Adrenal gland (tissue), 12 donors: ENCODE data around the gene RAB30. TPM values are rescaled to one million over a fixed set of nuclear protein-coding genes. Genes with fewer than 3 reads are reported as not detected.
"Not testable (repeated sequence)": the region's sequence is repeated elsewhere in the genome, so short reads cannot be mapped to it uniquely, and the experiment has no call there.

Experiments used
- DNase-seq, 7 donors: peaks; one replicate each; pipeline ENCODE4 v3.0.0-alpha.2; 2019 to 2020
- H3K27ac ChIP-seq, 5 donors: fragments of 200-600 bp; sonication (generic) in 4 of 5; 1 replicate in 3 of 5; 2 replicates in 2 of 5; pipeline versions ENCODE4 v1.5.1 to v1.8.0; 2016 to 2020; ENCODE audit warnings: mild to moderate bottlenecking in 1 of 5
- H3K27me3 ChIP-seq: fragments of 200-600 bp; 2 replicates; pipeline ENCODE4 v1.8.0; 2021
- H3K36me3 ChIP-seq, 2 donors: fragments of 200-600 bp; replicated peaks in 1 of 2; 1 replicate in 1 of 2; 2 replicates in 1 of 2; pipeline versions ENCODE4 v1.5.1 to v1.8.0; 2018 to 2022
- H3K4me1 ChIP-seq, 2 donors: fragments of 200-600 bp; replicated peaks in 1 of 2; 1 replicate in 1 of 2; 2 replicates in 1 of 2; pipeline versions ENCODE4 v1.5.1 to v1.8.0; 2018 to 2021
- H3K4me3 ChIP-seq, 4 donors: fragments of 200-600 bp; sonication (generic) in 3 of 4; one replicate each; pipeline ENCODE4 v1.5.1; 2016 to 2018
- H3K9me3 ChIP-seq, 3 donors: fragments of 200-600 bp; sonication (generic) in 1 of 3; replicated peaks in 1 of 3; 1 replicate in 2 of 3; 2 replicates in 1 of 3; pipeline versions ENCODE4 v1.5.1 to v1.8.0; 2016 to 2021
- CTCF ChIP-seq, 6 experiments: fragments of 450-650 bp in 4 of 6; fragments of 200-600 bp in 2 of 6; sonication (generic) in 1 of 6; IDR thresholded peaks; 1 replicate in 5 of 6; 2 replicates in 1 of 6; pipeline versions ENCODE4 v1.5.1 to v1.8.0; 2016 to 2021; ENCODE audit warnings: antibody characterized with exemption in 6 of 6, mild to moderate bottlenecking in 2 of 6, moderate library complexity in 1 of 6
- POLR2A ChIP-seq, 2 donors: fragments of 450-650 bp; IDR thresholded peaks; one replicate each; pipeline ENCODE4 v1.6.1; 2017; ENCODE audit warnings: antibody characterized with exemption in 2 of 2, mild to moderate bottlenecking in 2 of 2, moderate library complexity in 1 of 2
- WGBS, 4 donors: extraction: QIAGEN DNeasy Blood & Tissue Kit in 2 of 4; methylation state at CpG; one replicate each; pipeline versions ENCODE4 v1.1.5 to v1.1.7; 2013 to 2017; 5-methylcytosine and 5-hydroxymethylcytosine counted together
- intact Hi-C, 2 donors: fragments of 100-400 bp; cut with DNase I; formaldehyde crosslinking; loops; one replicate each; pipeline versions ENCODE4 v1.14.1 to v1.15.0; 2022 to 2023
- polyA plus RNA-seq, 3 donors: library from polyadenylated mRNA; stranded (reverse); fragments of 200-250 nt in 2 of 3; fragments of 350-450 nt in 1 of 3; fragmentation: Illumina TruSeq in 1 of 3; extraction: RNeasy Lipid Tissue Mini Kit (QIAGEN cat#74804) in 1 of 3; gene quantifications; one replicate each; pipeline ENCODE4 v1.2.3, GENCODE V29; 2013 to 2014
- total RNA-seq, 9 donors: library from RNA; depleted of rRNA in 4 of 9; stranded (reverse); fragments of >200 nt in 4 of 9; fragments of 120-200 nt in 1 of 9; fragmentation: NEBNext Ultra II Directional in 1 of 9; extraction: Animal tissue kit (Norgen Biotek cat#: 25700) in 1 of 9; gene quantifications; one replicate each; pipeline versions ENCODE4 v1.1.0 to v1.2.4, GENCODE V29; 2013 to 2023
- donor health status: healthy with polysubstance abuse.
- donor health status: Bipolar disorder and iron deficiency.
- donor health status: DM: yes; HTN: yes; CAD: no.
- donor health status: DM: no; HTN: no; CAD: no.
- donor health status: DM: no; HTN: no; CAD: no.
- donor health status: DM: yes; HTN: yes; CAD: no.

Gene RAB30
- total and polyA plus RNA-seq, 12 donors: 5.1 to 69.4 (median 41.7) TPM

- H3K4me3 ChIP-seq: no peak overlapping the region
- TF ChIP-seq POLR2A (IDR thresholded peaks at IDR 0.05): no peak
- no peak for TF ChIP-seq CTCF (IDR thresholded peaks at IDR 0.05)
- H3K27ac ChIP-seq: no peak overlapping the region
- DNase-seq: no peak
- H3K9me3 ChIP-seq: peaks cover 0 to 5% (median 0%) of the 10 kb centered on the region in 3 donors
- whole genome bisulfite sequencing, 4 donors: 48 to 66% (median 52%) methylated on average over 1 of the region's 1 CpG
- no peaks in the 10 kb centered on the region for H3K4me1 ChIP-seq
- intact Hi-C loops: no loop called here
- H3K36me3 ChIP-seq: no peaks in the 10 kb centered on the region
- no peaks in the 10 kb centered on the region for H3K27me3 ChIP-seq
These were observed 99.6 kb downstream of the RAB30 start for GRCh38 chr11:82972103-82972502.

GRCh38 chr11:82971519-82971946 is 100.2 kb downstream of the RAB30 start:
- intact Hi-C loops, H3K9me3 ChIP-seq: not testable (repeated sequence)

GRCh38 chr11:82970507-82971083 is 101.1 kb downstream of the RAB30 start:
- H3K27me3 ChIP-seq, DNase-seq, H3K27ac ChIP-seq, H3K9me3 ChIP-seq, H3K36me3 ChIP-seq, H3K4me1 ChIP-seq, intact Hi-C loops, H3K4me3 ChIP-seq: not testable (repeated sequence)
- WGBS, 4 donors: 88 to 96% (median 89%) methylated on average over 27 to 60 of the region's 60 CpGs

More at GRCh38 chr11:82971519-82971946, 100.2 kb downstream of the RAB30 start:
- H3K27ac ChIP-seq, H3K36me3 ChIP-seq, H3K4me1 ChIP-seq, H3K27me3 ChIP-seq, H3K4me3 ChIP-seq, DNase-seq: not testable (repeated sequence)
- WGBS, 4 donors: 78 to 93% (median 83%) methylated on average over 8 of the region's 8 CpGs

GRCh38 chr11:82969811-82970210 is 101.9 kb downstream of the RAB30 start:
- H3K9me3 ChIP-seq: peaks cover 0 to 5% (median 0%) of the 10 kb centered on the region in 3 donors
- H3K4me3 ChIP-seq: no peak overlapping the region
- WGBS, 4 donors: 88 to 95% (median 91%) methylated on average over 4 of the region's 4 CpGs
- H3K27ac ChIP-seq: no peak overlapping the region
- no peaks in the 10 kb centered on the region for H3K4me1 ChIP-seq
- intact Hi-C loops: no loop called here
- no peak for TF ChIP-seq CTCF (IDR thresholded peaks at IDR 0.05)
- TF ChIP-seq POLR2A (IDR thresholded peaks at IDR 0.05): no peak
- DNase-seq: no peak
- H3K36me3 ChIP-seq: no peaks in the 10 kb centered on the region
- no peaks in the 10 kb centered on the region for H3K27me3 ChIP-seq

GRCh38 chr11:82967381-82967780 is 104.3 kb downstream of the RAB30 start:
- Histone ChIP-seq H3K27me3 (no peaks in the 10 kb centered on the region), H3K4me1 (no peaks in the 10 kb centered on the region), H3K4me3 (no peak overlapping the region), H3K27ac (no peak overlapping the region), H3K9me3 (no peaks in the 10 kb centered on the region), H3K36me3 (no peaks in the 10 kb centered on the region)
- DNase-seq: no peak
- intact Hi-C loops: no loop called here
- no peak for TF ChIP-seq POLR2A (IDR thresholded peaks at IDR 0.05)
- no peak for TF ChIP-seq CTCF (IDR thresholded peaks at IDR 0.05)
- 81 to 95% (median 92%) methylated on average over 4 of the region's 4 CpGs for WGBS, 4 donors

GRCh38 chr11:82962021-82962420 is 109.7 kb downstream of the RAB30 start:
- H3K27me3 ChIP-seq, intact Hi-C loops, H3K27ac ChIP-seq, H3K9me3 ChIP-seq, H3K4me1 ChIP-seq, DNase-seq, H3K36me3 ChIP-seq, H3K4me3 ChIP-seq: not testable (repeated sequence)
